GM11168 (cell line): ENCODE data around the gene XRCC2.
"Not testable (repeated sequence)": the region's sequence is repeated elsewhere in the genome, so short reads cannot be mapped to it uniquely, and the experiment has no call there.

Experiments used
- in situ Hi-C: fragments of 300-500 bp; cut with MboI; formaldehyde crosslinking; loops from one replicate; pipeline ENCODE4 v1.12.0; 2022; ENCODE audit warnings: low sequenced_read_pairs; ENCODE audit not compliant: unreplicated experiment

XRCC2 gene

DNA sequence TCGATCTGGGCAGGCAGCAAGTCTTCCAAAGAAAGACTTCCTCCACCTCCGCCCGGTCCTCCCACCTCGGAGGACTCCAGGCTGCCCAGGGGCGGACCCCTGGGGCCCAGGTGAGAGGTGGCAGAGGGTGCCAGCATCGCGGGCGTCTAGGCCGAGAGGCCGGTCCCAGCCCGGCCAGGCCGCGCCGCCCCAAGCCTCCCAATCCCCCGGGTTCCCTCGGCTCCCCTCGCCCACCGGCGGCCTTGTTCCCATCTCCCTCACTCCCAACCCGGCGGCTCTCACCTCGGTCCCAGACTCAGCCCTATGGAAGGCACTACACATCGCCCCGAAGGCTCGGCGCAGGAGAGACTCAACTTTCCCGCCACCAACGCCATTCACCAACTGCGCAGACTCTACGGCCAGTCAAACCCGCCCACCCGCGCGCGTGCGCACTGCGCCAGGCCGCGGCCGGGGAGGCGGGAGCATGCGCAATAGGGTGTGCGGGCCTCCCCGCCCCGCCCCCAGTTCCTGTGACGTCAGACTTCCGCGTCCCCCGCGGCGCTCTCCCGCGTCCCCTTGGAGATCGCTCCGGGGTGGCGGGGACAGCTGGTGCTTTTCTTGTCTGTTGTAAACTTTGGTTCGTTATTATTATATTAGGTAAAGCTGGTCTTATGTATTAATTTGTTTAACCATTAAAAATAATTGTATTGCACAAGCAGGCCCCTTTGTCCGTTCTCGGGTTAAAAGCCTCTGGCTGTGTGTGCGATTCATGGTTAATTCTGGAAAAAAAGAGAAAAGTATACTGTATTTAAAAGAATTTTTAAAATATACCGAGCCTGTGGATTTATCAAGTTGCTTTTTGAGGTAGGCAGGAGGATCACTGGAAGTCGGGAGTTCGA is at the start of gene XRCC2:
TSS of gene XRCC2 (minus strand) at position 383 of the 878 bp plus-strand sequence. CDS start at position 321, 62 bp downstream.
- in situ Hi-C loops: loop anchor here (10.0 to 25.0 kb wide), 2 partner anchors 221 to 339 kb away; no protein-coding TSS in a partner anchor

DNA sequence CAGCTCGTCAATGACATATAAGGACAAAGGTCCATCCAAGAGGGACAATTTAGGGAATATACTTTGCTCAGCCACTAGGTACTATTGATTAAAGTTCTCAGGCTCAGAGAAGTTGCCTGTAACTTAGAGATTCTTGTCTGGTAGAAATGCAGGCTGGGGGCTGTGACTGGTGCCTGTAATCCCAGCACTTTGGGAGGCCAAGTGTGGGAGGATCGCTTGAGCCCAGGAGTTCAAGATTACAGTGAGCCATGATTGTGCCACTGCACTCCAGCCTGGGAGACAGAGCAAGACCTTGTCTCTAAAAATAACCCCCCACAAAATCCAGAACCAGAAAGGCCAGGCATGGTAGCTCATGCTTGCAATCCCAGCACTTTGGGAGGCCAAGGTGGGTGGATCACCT is 47.4 kb upstream of the XRCC2 start:
- in situ Hi-C loops: no loop called here

GRCh38 chr7:152712412-152713042 is 36.6 kb upstream of the XRCC2 start:
- in situ Hi-C loops: not testable (repeated sequence)

DNA sequence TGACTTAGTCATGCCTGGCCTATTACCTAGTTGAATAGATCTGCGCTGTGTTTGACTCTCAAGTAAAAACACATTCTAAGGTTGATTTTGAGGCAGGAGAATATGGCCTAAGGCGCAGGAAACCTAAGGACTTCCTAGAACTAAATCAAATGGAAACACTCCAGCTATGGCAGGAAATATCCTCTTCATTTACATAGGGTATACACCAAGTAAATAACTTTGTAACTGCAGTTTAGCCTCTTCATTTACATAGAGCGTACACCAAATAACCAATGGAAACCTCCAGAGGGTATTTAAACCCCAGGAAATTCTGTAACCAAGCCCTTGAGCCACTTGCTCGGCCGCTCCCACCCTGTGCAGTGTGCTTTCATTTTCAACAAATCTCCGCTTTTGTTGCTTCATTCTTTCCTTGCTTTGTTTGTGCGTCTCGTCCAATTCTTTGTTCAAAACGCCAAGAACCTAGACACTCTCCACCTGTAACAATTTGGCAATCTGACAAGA is 35.6 kb upstream of the XRCC2 start:
- in situ Hi-C loops: no loop called here

DNA sequence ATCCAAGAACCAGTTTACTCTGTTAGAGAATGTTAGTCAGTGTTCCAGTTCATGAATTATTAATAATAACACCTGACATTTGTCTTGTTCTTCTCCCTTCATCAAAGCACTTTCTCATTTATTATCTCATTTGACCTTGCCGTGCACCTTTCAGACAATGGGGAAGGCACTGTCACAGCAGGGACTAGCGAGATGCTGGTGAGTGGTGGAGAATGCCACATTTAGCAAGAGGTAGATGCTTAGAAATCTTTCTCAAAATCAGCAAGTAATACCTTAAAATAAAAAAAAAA is 34.2 kb upstream of the XRCC2 start:
- in situ Hi-C loops: no loop called here

GRCh38 chr7:152709287-152710152 is 33.6 kb upstream of the XRCC2 start:
- in situ Hi-C loops: no loop called here

DNA sequence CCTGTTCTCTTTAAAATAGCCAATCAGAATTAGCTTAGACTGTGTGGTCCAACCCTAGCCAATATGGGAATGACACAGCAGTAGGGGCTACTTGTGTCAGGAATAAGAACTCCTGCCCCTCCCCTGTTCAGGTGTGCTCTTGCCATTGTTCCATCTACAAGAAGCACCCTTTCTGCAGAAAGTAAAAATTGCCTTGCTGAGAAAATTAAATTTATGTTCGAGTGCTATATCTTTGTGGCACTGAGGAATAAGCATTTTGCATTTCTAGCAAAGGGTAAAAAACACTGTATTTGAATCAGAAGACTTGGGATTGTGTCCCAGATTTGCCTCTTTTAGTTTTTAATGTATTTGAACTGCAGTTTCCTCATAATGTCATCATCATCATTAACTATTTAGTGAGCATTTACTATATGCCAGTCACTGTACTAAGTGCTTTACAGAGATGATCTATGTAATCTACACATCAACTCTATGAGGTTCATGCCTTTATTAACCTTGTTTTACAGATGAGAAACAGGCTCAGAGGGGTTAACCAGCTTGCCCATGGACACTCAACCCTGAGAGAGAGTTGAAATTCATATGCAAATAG is 28.9 kb upstream of the XRCC2 start:
- in situ Hi-C loops: no loop called here

GRCh38 chr7:152699079-152699478 is 23.1 kb upstream of the XRCC2 start:
- in situ Hi-C loops: loop anchor here (25.0 kb wide), 1 partner anchor 362 kb away; no protein-coding TSS in a partner anchor

DNA sequence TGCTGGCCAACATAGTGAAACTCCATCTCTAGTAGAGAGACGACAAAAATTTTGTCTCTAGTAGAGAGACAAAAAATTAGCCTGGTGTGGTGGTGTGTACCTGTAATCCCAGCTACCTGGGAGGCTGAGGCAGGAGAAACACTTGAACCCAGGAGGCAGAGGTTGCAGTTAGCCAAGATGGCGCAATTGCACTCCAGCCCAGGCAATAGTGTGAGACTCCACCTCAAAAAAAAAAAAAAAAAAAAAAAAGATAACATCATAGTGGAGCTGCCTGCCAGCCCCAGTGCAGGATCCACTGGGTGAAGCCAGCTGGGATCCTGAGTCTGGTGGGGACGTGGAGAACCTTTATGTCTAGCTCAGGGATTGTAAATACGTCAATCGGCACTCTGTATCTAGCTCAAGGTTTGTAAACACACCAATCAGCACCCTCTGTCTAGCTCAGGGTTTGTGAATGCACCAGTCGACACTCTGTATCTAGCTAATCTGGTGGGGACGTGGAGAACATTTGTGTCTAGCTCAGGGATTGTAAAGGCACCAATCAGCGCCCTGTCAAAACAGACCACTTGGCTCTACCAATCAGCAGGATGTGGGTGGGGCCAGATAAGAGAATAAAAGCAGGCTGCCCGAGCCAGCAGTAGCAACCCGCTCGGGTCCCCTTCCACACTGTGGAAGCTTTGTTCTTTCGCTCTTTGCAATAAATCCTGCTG is 21.5 kb upstream of the XRCC2 start:
- in situ Hi-C loops: loop anchor here (25.0 kb wide), 1 partner anchor 360 kb away; no protein-coding TSS in a partner anchor

- in situ Hi-C loops: loop anchor here (25.0 kb wide), 1 partner anchor 355 kb away; no protein-coding TSS in a partner anchor
Observed at GRCh38 chr7:152692196-152692595, 16.3 kb upstream of the XRCC2 start.

- in situ Hi-C loops: loop anchor here (25.0 kb wide), 1 partner anchor 346 kb away; no protein-coding TSS in a partner anchor
Observed at GRCh38 chr7:152683297-152683696, 7.4 kb upstream of the XRCC2 start.

DNA sequence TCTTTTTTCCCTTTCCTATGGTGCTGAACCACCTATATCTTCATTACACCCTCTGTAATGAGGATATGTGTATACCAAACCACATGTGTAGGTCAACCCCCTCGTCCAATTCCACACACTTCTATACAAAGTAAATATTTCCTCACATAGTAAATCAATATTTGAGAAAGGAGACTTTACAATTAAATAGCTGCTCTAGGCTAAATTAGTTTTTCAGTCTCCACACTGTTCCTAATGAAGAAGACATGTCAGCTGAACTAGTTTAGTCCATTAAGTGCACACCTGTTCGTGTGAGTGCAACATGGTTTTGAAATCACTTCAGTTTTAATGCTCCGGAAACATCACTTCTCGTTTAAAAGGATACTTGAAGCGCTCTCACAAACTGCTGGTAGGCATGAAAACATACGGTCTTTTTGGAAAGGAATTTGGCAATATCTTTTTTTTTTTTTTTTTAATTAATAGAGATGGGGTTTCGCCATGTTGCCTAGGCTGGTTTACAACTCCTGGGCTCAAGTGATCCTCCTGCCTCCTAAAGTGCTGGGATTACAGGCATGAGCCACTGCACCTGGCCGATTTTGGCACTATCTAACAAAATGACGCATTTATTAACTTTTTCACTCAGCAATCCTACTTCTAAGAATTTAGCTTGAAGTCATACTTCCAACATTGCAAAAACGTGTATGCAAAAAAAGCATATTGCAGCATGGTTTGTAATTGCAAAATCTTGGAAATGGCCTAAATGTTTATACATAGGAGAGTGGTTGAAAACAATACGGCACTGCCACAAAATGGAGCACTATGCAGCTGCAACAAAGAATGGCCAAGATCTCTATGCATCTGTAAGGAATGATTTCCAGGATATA is 2.1 kb upstream of the XRCC2 start:
- in situ Hi-C loops: loop anchor here (10.0 to 25.0 kb wide), 2 partner anchors 223 to 341 kb away; no protein-coding TSS in a partner anchor

GRCh38 chr7:152674860-152675758 is 832 bp downstream of the XRCC2 start:
- in situ Hi-C loops: loop anchor here (10.0 to 25.0 kb wide), 2 partner anchors 220 to 338 kb away; no protein-coding TSS in a partner anchor

- in situ Hi-C loops: loop anchor here (10.0 kb wide), 1 partner anchor 219 kb away; no protein-coding TSS in a partner anchor
Observed at GRCh38 chr7:152673897-152674296, 2.0 kb downstream of the XRCC2 start.

DNA sequence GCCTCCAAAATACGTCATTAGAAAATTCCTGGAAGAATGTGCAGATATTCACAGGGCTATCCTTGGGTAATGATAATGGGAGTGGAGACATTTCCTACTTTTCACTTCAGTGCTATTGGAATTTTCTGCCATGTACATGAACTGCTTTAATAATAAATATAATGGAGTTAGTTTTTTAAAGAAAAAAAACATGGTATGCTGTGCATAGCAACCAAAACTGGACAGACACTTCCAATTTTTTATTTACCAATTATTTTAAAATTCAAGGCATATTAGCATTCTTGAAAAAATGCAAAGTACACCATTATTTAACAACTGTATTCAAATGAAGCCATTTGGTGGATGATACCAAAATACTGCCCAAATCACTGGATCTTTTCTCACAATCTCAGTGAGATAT is 3.3 kb downstream of the XRCC2 start:
- in situ Hi-C loops: loop anchor here (10.0 kb wide), 1 partner anchor 218 kb away; no protein-coding TSS in a partner anchor

DNA sequence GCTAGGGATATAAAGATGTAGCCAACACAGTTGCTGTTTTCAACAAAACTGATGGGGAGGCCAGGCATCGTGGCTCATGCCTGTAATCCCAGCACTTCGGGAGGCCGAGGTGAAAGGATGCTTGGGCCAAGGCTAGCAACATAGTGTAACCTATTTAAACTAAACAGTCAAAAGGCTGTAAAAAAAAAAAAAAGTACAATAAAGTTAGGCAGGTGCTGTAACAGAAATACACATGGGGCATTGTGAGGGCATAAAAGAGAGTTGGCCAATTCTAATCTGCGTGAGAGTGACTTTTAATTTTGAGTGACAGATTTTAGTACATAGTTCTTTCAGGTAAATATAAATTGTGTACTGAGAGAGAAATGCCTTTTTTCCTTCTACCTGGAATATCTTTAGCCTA is 6.2 kb downstream of the XRCC2 start:
- in situ Hi-C loops: loop anchor here (10.0 kb wide), 1 partner anchor 215 kb away; no protein-coding TSS in a partner anchor

- in situ Hi-C loops: no loop called here
Observed at GRCh38 chr7:152668975-152669374, 7.0 kb downstream of the XRCC2 start.
